NT2/D1 (cell line): ENCODE measurements around the gene POU4F1.

ENCODE experiments used
- SUZ12 ChIP-seq: IDR thresholded peaks from 2 replicates; pipeline ENCODE4 v1.6.1; 2011; ENCODE audit not compliant: insufficient read length, insufficient read depth; ENCODE audit errors: extremely low read depth
- YY1 ChIP-seq: IDR thresholded peaks from 2 replicates; pipeline ENCODE4 v1.6.1; 2011; ENCODE audit not compliant: insufficient read length, insufficient read depth
- ZNF274 ChIP-seq: IDR thresholded peaks from 2 replicates; pipeline ENCODE4 v1.6.1; 2011; ENCODE audit warnings: mild to moderate bottlenecking, low read depth, low read length

DNA sequence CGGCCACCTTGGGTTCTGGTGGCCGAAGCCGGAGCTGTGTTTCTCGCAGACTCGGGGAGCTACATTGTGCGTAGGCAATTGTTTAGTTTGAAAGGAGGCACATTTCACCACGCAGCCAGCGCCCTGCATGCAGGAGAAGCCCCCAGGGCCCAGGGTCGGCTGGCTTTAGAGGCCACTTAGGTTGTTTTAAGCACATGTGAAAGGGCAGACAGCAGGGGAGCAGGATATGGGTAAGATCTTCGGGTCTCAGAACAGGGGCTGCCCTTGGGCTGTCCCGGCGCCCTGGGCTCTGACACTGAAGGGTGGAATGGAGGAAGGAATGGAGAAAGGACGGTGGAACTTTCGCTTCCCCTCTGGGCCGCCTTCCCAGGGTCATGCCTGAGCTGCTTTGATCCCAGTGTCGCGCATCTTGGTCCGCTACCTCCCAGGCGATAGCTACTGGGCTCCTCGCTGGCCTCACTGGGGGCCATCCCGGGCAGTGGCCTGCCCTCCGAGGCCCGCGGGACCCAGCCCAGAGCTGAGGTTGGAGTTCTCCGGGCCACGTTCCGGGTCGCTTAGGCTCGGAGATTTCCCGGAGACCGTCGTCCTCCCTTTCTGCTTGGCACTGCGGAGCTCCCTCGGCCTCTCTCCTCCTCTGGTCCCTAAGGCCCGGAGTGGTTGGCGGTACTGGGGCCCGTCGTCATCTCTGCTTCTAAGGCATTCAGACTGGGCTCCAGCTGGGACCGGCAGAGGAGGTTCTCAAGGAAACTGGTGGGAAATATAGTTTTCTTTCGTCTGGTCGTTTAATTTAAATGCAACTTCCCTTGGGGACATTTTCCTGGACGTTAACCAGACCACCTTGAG lies 4.3 kb upstream of the POU4F1 start:
- no peak for TF ChIP-seq YY1
- peak; percentile 43 for TF ChIP-seq SUZ12
- no peak for TF ChIP-seq ZNF274
